ENCODE data around the gene CNTLN.

DNA sequence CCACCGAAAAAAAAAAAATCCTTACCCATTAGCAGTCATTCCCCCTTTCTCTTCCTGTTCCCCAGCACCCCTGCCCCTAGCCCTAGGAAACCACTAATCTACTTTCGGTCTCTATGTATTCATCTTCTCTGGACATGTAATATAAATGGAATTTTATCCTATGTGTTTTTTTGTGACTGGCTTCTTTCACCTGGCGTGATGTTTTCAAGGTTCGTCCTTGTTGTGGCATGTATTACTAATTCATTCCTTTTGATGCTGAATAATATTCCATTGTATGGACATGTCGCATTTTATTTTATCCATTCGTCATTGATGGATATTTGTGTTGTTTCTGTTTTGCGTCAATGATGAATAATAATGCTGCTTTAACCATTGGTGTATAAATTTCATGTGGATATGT, 401.2 kb downstream of the CNTLN start:
- no peak for TF ChIP-seq NCOA6 (IDR thresholded peaks at IDR 0.05)
- TF ChIP-seq, protein P1, sequence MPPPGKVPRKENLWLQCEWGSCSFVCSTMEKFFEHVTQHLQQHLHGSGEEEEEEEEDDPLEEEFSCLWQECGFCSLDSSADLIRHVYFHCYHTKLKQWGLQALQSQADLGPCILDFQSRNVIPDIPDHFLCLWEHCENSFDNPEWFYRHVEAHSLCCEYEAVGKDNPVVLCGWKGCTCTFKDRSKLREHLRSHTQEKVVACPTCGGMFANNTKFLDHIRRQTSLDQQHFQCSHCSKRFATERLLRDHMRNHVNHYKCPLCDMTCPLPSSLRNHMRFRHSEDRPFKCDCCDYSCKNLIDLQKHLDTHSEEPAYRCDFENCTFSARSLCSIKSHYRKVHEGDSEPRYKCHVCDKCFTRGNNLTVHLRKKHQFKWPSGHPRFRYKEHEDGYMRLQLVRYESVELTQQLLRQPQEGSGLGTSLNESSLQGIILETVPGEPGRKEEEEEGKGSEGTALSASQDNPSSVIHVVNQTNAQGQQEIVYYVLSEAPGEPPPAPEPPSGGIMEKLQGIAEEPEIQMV (tag; conservative IDR thresholded peaks at IDR 0.05; ENCODE audit: low read depth): no peak
